GM18861 (cell line): ENCODE results near the gene ENAM.
A peak's percentile ranks its signal among the peaks of the same experiment; 100 is the strongest.

Experiments used
- ATAC-seq: cut with Tn5 transposase; IDR thresholded peaks from one replicate; pipeline ENCODE4 v1.9.1; 2021; ENCODE audit not compliant: unreplicated experiment

ENAM gene, protein sequence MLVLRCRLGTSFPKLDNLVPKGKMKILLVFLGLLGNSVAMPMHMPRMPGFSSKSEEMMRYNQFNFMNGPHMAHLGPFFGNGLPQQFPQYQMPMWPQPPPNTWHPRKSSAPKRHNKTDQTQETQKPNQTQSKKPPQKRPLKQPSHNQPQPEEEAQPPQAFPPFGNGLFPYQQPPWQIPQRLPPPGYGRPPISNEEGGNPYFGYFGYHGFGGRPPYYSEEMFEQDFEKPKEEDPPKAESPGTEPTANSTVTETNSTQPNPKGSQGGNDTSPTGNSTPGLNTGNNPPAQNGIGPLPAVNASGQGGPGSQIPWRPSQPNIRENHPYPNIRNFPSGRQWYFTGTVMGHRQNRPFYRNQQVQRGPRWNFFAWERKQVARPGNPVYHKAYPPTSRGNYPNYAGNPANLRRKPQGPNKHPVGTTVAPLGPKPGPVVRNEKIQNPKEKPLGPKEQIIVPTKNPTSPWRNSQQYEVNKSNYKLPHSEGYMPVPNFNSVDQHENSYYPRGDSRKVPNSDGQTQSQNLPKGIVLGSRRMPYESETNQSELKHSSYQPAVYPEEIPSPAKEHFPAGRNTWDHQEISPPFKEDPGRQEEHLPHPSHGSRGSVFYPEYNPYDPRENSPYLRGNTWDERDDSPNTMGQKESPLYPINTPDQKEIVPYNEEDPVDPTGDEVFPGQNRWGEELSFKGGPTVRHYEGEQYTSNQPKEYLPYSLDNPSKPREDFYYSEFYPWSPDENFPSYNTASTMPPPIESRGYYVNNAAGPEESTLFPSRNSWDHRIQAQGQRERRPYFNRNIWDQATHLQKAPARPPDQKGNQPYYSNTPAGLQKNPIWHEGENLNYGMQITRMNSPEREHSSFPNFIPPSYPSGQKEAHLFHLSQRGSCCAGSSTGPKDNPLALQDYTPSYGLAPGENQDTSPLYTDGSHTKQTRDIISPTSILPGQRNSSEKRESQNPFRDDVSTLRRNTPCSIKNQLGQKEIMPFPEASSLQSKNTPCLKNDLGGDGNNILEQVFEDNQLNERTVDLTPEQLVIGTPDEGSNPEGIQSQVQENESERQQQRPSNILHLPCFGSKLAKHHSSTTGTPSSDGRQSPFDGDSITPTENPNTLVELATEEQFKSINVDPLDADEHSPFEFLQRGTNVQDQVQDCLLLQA

DNA sequence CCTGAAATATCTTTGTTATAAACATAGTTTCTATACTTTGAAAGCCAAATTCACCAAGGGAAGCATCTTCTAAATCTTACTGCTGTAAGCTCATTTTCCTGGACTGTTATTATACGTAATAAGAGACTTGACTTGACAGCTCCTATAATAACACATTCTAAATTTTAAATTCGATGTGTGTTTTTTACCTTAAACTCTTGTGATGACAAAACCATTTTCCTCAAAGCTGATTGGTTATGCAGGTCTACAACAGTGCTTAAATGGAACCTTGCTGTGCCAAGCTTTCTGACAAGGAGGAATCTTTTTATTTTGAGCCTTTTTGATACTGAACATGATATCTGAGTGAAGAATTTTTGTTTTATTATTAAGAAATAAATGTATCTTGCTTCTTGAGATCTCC is at the start of gene ENAM:
TSS of gene ENAM (plus strand) at position 301 of the 400 bp plus-strand sequence. CDS start 757 bp downstream, outside the sequence.
- no peak for ATAC-seq

- no peak for ATAC-seq
Observed at GRCh38 chr4:70581980-70582379, 46.6 kb upstream of the ENAM start.

DNA sequence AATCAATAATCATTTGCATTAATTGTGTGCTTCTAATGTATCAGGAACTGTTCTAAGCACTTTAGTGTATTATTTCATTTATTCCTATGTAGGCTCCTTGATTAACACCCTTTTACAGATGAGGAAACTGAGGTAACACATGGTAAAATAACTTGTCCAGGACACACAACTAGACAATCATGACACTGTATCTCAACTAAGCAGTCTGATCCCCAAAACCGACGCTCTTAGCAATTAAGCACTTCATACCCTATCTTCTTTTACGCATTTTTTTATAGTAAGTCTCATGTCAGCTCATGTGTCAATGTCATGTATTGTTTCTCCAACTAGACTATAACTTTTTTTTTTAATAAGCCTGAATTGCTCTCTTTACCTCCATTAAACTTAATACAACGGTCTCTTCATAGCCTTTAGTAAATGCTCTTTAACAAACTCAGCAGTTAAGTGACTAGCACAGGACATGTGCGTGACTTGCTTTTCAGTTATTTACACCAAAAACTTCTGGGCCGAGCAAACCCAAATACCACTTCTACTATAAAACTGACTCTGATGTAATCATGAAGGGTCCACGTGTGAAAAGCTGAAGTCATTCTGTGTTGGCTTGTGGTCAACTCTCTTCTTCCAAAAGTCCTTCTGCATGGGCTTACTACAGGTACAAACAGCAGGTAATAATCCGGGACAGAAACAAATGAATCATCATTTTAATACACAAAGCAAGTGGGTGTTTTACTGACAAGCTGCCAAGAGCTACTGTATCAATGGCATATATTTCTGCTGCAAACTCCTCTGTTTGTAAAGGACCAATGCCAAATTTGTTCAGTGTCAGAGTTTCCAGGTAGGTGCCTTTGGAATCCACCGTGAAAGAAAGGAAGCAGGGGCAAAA is 44.4 kb upstream of the ENAM start:
- no peak for ATAC-seq

- no peak for ATAC-seq
Observed at GRCh38 chr4:70586841-70587240, 41.7 kb upstream of the ENAM start.

DNA sequence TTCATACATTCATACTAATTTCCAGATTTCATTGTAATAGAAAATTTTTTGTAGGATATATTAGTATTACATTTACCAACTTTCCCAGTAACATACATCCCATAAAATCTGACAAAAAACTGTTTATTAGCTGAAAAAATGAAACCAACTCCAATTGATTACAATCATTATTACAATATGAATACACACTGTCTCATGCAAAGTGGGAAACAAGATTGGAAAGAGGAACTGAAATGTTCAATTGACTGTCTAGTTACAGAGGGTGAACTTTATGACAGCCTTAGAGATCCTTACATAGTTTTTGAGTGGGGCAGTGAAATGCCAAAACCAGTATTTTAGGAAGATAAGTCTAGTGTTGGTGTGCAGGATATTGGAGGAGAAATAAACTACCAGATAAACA is 38.8 kb upstream of the ENAM start:
- peak; percentile 98 for ATAC-seq

DNA sequence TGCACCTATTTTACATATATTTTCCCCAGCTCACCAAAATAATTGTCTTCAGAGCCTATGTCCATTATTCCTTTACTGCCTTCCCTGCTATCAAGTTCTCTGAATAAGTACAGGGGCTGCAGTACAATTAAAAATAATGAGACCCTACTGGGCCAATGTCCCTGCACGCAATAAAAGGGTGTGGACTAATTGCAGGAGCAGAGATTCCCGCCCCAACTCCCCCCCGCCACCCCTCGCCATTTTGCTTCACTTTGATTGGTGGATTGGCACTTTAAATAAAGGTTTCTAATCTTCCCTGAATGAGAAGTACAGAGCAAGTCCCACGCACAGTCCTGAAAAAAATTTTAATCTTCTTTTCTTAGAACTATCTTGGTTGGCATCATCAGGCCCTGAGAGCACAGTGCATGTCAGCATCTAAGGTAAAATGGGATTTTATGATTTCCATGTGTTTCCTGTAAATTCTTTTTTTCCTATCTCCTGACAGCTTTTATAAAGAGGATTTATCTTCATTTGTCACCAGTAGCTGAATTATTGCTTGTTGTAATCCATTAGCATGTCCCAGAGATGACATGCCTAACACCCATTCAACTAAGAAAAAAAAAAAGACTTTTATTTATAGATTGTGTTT is 36.5 kb upstream of the ENAM start, which contains the start of gene AMBN:
TSS of gene AMBN (plus strand) at position 302 of the 628 bp plus-strand sequence. CDS start at position 405, 103 bp downstream.
- no peak for ATAC-seq

DNA sequence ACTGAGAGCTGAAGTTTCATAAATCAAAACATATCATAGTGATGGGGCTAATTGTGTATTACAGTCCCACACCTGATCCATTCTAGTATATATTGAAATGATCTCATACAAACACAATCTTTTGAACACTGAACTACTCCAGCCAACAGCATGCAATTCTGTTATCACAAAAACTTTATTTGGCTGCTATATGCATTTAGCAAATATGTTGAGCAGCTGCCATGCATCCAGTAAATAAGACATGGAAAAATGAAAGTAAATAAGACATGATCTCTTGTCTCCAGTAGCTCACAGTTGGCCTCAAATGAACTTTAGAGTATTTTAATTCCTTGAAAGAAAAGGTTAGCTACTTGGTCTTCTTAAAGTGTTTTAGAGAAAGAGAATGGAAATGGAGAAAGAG is 34.3 kb upstream of the ENAM start:
- no peak for ATAC-seq

- ATAC-seq, result no peak
Observed at GRCh38 chr4:70600305-70600704, 28.2 kb upstream of the ENAM start.

GRCh38 chr4:70600977-70601376 is 27.6 kb upstream of the ENAM start:
- ATAC-seq, result no peak

DNA sequence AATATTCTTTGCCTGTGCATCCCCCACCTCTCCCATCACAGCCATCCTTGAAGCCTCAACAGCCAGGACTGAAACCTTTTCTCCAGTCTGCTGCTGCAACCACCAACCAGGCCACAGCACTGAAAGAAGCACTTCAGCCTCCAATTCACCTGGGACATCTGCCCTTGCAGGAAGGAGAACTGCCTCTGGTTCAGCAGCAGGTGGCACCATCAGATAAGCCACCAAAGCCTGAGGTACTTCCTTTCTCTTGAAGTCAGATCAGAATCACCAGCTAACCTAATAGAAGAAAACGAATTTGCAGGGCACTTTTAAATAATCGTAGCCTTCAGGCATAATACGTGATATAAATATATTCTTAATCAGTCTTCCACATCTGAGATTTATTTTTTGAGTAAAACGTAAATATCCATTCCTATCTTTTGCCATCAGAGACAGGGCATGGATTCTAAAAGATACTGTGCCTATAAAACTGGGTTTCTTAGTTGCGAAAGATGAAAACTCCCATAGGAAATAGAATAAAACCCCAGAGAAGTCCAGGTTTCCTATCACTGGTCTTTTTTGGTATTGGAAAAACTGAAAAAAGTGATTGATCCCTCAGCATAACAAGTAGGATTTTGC is 27.0 kb upstream of the ENAM start:
- peak; percentile 97 for ATAC-seq

DNA sequence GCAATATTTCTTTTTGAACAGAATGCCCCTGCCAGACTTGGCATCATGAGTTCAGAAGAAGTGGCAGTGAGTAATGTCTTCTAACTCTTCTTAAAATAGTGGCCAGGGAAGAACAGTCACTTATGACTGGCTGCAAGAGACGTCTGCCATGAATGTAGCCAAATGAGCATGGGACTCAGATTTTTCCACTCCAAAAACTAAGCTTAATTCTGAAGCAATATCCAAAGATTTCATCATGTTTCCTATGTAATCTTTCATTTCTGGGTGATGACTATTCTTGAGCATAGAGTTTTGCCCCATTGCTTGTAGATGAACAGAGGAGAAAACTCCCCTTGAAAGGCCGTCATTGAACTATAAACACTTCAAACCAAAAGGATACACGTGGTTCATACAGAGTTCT is 24.7 kb upstream of the ENAM start:
- ATAC-seq, result no peak

- ATAC-seq, result no peak
Observed at GRCh38 chr4:70606459-70606858, 22.1 kb upstream of the ENAM start.

DNA sequence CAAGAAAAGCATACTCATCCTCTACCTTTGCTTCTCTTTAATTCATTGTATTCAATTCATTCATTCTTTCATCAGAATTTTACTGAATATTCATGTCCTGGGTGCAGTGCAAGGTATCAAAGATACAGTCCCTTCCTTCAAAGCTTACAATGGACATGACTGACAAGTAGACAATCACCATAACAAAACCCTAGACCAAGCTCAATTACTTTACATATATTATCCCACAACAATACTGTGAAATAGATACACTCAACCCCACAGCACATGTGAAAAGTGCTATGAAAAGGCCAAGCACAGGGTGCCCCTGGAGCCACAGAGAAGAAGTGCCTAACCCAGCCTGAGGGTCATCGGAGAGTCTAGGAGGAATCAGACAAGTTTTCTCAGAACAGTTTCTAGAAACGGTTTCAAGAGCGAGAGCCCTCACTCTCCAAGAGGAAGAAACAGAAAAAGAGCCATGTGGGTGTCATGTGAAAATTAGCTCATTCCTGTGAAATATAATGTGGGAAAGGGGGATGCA is 21.1 kb upstream of the ENAM start:
- no peak for ATAC-seq

DNA sequence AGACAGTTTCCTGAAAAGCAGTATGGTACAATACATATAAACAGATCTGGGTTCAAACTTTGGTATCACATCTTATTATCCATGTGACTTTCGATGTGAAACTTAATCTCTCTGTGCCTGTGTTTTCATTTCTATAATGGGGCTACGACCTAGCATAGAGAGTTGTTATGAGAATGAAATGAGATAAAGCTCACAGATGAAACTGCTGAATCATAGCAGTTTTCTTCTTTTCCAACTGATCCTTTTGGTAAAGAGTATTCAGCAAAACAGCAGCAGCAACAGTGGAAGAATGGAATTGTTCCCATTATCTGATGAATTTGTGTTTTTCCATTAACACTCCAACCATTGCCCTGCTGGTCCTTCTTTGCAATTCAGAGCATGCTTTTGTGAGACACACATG is 20.2 kb upstream of the ENAM start:
- ATAC-seq, result no peak

DNA sequence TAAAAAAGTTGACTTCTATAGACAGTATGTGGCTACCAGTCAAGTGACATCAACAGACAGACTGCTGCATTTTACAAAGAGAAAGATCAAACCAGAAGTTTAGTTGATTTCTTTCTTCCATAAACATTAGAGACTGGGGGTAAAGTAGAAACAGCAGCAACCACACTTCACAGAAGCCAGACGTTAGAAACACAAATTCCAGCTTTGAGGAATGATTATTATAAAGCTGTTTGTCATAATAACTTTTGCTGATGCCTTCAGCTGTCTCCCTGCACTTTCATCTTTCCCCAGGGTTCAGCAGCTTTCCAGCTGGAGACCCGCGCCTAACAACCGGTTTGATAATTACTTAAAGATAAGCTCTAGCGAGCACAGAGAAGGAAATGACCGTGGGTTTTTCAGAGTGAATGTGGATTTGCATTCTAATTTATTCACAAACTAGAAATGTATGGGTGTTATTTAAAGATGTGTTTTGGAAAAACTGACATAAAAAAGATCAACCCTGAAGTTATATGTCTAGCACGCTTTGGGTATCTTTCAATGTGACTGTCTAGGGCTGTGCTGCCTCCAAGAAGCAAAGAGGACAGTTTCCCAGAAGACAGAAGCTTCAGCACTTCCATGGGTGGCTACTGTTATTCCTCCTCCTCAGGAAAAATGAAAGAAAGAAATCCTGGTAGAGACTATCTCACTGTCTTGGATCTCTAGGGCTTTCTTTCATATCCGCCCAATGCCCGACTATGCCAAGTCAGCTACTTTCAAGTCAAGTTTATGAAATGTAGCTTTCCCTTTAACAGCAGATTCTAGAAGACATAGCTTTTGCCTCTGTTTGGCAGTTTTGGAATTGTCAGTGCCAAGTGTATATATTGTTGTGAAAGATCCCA is 15.0 kb upstream of the ENAM start:
- ATAC-seq, result peak; percentile 76

- ATAC-seq, result no peak
Observed at GRCh38 chr4:70614184-70614555, 14.4 kb upstream of the ENAM start.

GRCh38 chr4:70619288-70619687 is 9.3 kb upstream of the ENAM start:
- no peak for ATAC-seq

- no peak for ATAC-seq
Observed at GRCh38 chr4:70619778-70620177, 8.8 kb upstream of the ENAM start.
